Right cardiac atrium (tissue), 5 donors: Measurements from ENCODE around the gene ADGRF3. TPM values are rescaled to one million over a fixed set of nuclear protein-coding genes. Genes with fewer than 3 reads are reported as not detected.
"Not testable (repeated sequence)": the region's sequence is repeated elsewhere in the genome, so short reads cannot be mapped to it uniquely, and the experiment has no call there.

ENCODE experiments used
- ATAC-seq, 2 donors: fragments of 200-7000 bp; cut with Tn5 transposase; one replicate each; pipeline versions ENCODE4 v1.8.0 to v1.9.1; 2020; ENCODE audit warnings: moderate library complexity in 2 of 2, mild to moderate bottlenecking in 1 of 2
- DNase-seq, 3 donors: peaks; one replicate each; pipeline ENCODE4 v3.0.0-alpha.2; 2020
- H3K27ac ChIP-seq: one replicate; pipeline ENCODE4 v1.5.1; 2013; ENCODE audit warnings: mild to moderate bottlenecking, low read length, control low read depth, moderate library complexity
- H3K27me3 ChIP-seq: one replicate; pipeline ENCODE4 v1.6.1; 2013; ENCODE audit not compliant: control insufficient read depth, insufficient read depth
- H3K4me1 ChIP-seq: one replicate; pipeline ENCODE4 v1.6.1; 2013; ENCODE audit warnings: low read length; ENCODE audit not compliant: control insufficient read depth, insufficient read depth
- H3K4me3 ChIP-seq: one replicate; pipeline ENCODE4 v1.5.1; 2013; ENCODE audit warnings: low read length, control low read depth
- H3K9me3 ChIP-seq: one replicate; pipeline ENCODE4 v1.6.1; 2013; ENCODE audit warnings: low read length; ENCODE audit not compliant: control insufficient read depth
- WGBS: extraction: QIAGEN DNeasy Blood & Tissue Kit; methylation state at CpG from one replicate; pipeline ENCODE4 v1.1.7; 2013; 5-methylcytosine and 5-hydroxymethylcytosine counted together
- intact Hi-C, 4 donors: fragments of 100-400 bp; cut with DNase I; formaldehyde crosslinking; loops; one replicate each; pipeline versions ENCODE4 v1.11.0 to v1.14.0; 2022 to 2023
- polyA plus RNA-seq: library from polyadenylated mRNA; stranded (reverse); fragments of 200-250 nt; gene quantifications from one replicate; pipeline ENCODE4 v1.2.3, GENCODE V29; 2013
- total RNA-seq, 4 donors: library from RNA; stranded (reverse); fragmentation: NEBNext Ultra II Directional; extraction: Animal tissue kit (Norgen Biotek cat#: 25700); gene quantifications; one replicate each; pipeline ENCODE4 v1.2.1, GENCODE V29; 2021
- donor health status: healthy with polysubstance abuse.
- donor health status: DM: no; HTN: yes; CAD: no.
- donor health status: DM: no; HTN: no; CAD: no.
- donor health status: DM: no; HTN: yes; CAD: no; lungs with severe emphysema.
- donor health status: DM: yes; HTN: yes; CAD: no.

ADGRF3 gene
- total and polyA plus RNA-seq, 5 donors: 0.11 to 0.14 TPM; not detected in 3

DNA sequence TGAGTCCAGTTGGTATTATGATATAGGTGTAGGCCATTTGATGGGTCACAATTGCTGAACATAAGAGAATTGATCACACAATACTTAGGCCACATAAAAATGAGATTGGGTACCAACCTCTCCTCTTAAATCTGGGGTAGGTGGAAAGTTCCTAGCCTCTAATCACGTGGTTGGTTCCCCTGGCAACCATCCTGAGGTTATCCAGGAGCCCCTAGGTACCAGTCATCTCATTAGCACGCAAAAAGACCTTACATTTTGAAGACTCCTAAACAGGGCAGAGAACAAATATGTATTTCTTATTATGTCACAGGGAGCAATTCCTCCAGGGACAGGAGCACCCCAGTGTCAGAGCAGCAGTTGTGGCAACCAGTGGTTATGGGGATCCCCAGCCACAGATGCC is 13.3 kb downstream of the ADGRF3 start:
- intact Hi-C loops: loop anchor here in 1 of 4 donors (5.0 kb wide), 1 partner anchor 381 kb away; no protein-coding TSS in a partner anchor
- DNase-seq (no peak), ATAC-seq (no peak)
- Histone ChIP-seq H3K27ac (no peak overlapping the region), H3K4me3 (no peak overlapping the region), H3K9me3 (no peaks in the 10 kb centered on the region), H3K27me3 (no peaks in the 10 kb centered on the region), H3K4me1 (no peaks in the 10 kb centered on the region)
- 42% methylated on average over 2 of the region's 2 CpGs for WGBS

DNA sequence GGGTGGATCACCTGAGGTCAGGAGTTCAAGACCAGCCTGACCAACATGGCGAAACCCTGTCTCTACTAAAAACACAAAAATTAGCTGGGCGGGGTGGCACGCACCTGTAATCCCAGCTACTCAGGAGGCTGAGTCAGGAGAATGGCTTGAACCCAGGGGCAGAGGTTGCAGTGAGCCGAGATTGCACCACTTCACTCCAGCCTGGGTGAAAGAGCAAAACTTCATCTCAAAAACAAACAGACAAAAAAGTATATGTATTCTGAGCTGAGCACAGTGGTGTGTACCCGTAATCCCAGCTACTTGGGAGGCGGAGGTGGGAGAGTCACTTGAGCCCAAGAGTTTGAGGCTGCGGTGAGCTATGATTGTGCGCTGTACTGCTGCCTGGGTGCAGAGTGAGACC is 15.3 kb downstream of the ADGRF3 start:
- WGBS: 92% methylated on average over 8 of the region's 8 CpGs
- not testable (repeated sequence) for ATAC-seq, H3K27me3 ChIP-seq, DNase-seq, H3K4me3 ChIP-seq, H3K27ac ChIP-seq, H3K9me3 ChIP-seq, H3K4me1 ChIP-seq
- intact Hi-C loops: loop anchor here in 1 of 4 donors (5.0 kb wide), 1 partner anchor 379 kb away; no protein-coding TSS in a partner anchor

DNA sequence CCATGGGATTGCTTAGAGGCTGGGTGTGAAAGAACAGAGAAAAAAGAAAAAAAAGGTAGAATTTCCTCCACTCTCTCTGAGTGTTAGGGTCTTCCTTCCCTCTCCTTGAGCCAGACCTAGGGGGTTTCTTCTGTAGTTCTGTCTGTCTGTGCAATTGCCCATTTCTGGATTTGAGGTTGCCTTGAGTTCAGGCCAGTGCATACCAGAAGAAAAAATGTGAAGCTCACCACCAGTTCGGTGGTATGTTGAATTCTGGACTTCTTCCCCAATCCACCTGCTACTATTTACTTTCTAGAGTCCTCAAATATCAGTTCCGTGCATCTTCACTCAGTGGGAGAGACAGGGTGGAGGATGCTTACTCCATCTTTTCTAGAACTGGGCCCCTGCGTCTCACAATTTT is 16.0 kb downstream of the ADGRF3 start:
- intact Hi-C loops: loop anchor here in 1 of 4 donors (5.0 kb wide), 1 partner anchor 378 kb away; no protein-coding TSS in a partner anchor
- no peak overlapping the region for H3K4me3 ChIP-seq
- H3K4me1 ChIP-seq: no peaks in the 10 kb centered on the region
- H3K27ac ChIP-seq: no peak overlapping the region
- WGBS: 76% methylated on average over 3 of the region's 3 CpGs
- H3K9me3 ChIP-seq: no peaks in the 10 kb centered on the region
- no peak for DNase-seq
- ATAC-seq: no peak
- H3K27me3 ChIP-seq: no peaks in the 10 kb centered on the region

DNA sequence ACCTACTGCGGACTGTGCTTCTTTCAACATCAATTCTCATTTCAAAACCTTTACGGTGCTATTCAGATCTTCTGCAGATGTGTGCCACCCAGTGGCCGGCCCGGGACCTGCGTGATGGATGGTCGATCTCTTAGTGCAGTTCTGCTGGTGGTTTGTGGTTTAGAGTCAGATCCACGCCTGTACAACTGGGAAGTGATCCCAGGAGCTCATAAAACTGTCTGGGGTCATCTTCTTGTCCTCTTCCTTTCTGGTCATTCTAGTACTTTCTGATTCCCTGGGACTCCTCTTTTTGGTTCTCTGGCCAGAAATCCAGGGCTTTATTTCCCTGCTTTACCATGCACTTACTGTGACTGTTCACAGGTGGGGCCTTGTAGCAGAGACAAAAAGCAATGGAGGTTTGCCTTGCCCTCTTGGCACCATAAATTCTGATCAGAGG is 16.5 kb downstream of the ADGRF3 start:
- peak; percentile 86 to 94 for ATAC-seq
- Histone ChIP-seq H3K27me3 (no peaks in the 10 kb centered on the region), H3K4me1 (no peaks in the 10 kb centered on the region), H3K4me3 (no peak overlapping the region), H3K9me3 (no peaks in the 10 kb centered on the region), H3K27ac (no peak overlapping the region)
- DNase-seq: peak; percentile 86 to 95 (median 93)
- intact Hi-C loops: loop anchor here in 1 of 4 donors (5.0 kb wide), 1 partner anchor 378 kb away; no protein-coding TSS in a partner anchor
- WGBS: 1% methylated on average over 7 of the region's 7 CpGs

DNA sequence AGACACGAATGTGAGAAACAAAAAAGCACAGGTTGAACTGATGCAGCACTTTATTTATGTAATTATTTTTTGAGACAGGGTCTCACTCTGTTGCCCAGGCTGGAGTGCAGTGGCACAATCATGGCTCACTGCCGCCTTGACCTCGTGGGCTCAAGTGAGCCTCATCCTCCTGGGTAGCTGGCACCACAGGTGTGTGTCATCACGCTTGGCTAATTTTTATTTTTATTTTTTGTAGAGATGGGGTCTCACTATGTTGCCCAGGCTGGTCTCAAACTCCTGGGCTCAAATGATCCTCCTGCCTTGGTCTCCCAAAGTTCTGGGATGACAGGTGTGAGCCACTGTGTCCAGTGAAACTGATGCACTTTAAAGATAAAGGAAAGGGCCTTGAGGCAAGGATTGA is 17.5 kb downstream of the ADGRF3 start:
- WGBS: 91% methylated on average over 4 of the region's 4 CpGs
- intact Hi-C loops: not testable (repeated sequence)

DNA sequence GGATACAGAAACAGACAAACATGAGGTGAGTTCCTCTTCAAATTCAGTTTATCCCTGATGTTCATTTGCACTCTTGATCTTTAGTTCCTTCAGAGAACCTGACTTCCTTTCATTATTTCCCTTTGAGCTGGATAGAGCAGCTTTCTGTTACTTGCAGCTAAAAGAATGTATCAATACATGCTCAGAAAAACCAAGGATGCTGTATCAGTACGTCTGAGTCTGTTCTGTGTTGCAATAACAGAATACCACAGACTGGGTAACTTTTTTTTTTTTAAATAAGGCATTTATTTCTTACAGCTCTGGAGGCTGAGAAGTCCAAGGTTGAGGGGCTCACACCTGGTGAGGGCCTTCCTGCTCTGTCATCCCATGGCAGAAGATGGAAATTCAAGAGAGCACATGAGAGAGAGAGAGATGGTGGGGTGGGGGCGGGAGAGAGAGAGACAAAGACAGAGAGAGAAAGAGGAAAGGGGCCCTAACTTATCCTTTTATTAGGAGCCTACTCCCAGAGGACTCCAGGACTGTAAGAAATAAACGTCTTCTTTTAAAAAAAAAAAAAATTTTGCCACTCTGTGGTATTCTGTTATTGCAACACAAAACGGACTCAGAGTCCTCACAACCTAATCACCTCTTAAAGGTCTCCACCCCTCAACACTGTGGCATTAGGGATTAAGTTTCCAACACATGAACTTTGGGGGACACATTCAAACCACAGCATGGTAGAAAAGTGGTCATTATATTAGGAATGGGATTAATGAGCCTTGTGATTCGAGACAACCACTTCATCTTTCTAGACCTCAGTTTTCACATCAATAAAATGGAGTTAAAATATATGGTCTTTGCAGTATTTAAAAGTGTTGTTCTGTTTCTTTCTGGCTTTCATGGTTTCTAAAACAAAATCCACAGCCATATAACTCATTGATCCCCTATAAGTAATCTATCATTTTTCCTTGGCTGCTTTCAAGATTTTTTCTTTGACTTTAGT is 19.0 kb downstream of the ADGRF3 start:
- no peak overlapping the region for H3K4me3 ChIP-seq
- H3K9me3 ChIP-seq: no peaks in the 10 kb centered on the region
- intact Hi-C loops: no loop called here
- H3K27me3 ChIP-seq: no peaks in the 10 kb centered on the region
- no peak for ATAC-seq
- no peaks in the 10 kb centered on the region for H3K4me1 ChIP-seq
- 57% methylated on average over 5 of the region's 5 CpGs for WGBS
- no peak overlapping the region for H3K27ac ChIP-seq
- no peak for DNase-seq

More for the DNA sequence above, 17.5 kb downstream of the ADGRF3 start:
- not testable (repeated sequence) for ATAC-seq, H3K27me3 ChIP-seq, H3K27ac ChIP-seq, H3K4me3 ChIP-seq, H3K9me3 ChIP-seq, DNase-seq, H3K4me1 ChIP-seq

DNA sequence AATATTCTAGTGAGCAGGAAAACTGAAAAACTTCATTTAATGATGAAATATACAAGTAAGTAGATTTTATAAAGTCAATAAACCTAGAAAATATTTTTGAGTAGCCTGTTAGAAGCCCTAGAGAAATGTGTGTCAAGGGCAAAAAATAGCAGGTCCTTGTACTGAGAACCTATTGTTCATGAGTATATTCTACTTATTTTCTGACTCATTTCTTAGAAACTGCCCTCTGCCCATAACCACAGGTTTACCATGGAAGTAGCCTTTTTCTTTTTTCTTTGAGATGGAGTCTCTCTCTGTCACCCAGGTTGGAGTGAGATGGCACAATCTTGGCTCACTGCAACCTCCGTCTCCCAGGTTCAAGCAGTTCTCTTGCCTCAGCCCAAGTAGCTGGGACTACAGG is 20.1 kb downstream of the ADGRF3 start:
- Histone ChIP-seq H3K27me3 (no peaks in the 10 kb centered on the region), H3K4me1 (no peaks in the 10 kb centered on the region), H3K4me3 (no peak overlapping the region), H3K27ac (no peak overlapping the region), H3K9me3 (no peaks in the 10 kb centered on the region)
- DNase-seq: no peak
- intact Hi-C loops: no loop called here
- 96% methylated on average over 1 of the region's 1 CpG for WGBS
- no peak for ATAC-seq

DNA sequence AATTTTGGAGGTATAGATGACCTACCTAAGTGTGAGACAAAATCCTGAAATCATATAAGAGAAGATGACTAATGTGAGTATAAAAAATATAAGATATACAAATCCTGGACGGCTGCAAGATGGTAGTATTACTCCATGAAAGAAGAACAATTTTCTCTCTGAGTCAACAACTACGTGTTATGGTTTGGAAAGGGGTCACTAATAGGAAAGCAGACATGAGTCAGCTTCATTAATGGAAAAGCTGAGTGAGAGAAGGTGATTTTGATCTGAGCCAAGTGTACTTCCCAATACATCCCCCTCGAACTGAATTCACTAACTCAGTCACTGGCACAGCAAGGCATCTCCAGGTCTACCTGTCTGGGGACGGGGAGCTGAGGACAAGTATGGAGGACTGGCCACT is 20.7 kb downstream of the ADGRF3 start:
- 64% methylated on average over 4 of the region's 4 CpGs for WGBS
- no peak for DNase-seq

DNA sequence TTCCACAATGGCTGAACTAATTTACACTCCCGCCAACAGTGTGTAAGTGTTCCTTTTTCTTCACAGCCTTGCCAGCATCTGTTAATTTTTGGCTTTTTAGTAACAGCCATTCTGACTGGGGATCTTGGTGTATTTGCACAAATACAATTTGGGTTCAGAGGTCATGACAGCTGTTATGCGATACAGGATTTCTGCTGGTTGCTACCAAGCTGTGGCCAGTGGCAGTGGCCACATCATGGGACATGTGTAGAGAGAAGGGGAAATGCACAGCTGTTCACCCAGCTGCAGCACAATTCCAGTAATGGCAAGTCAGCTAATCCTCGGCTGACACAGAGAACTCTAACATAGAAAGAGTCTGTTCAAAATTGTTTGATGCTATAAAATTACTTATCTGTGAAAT is 21.7 kb downstream of the ADGRF3 start:
- Histone ChIP-seq H3K4me1 (no peaks in the 10 kb centered on the region), H3K4me3 (no peak overlapping the region), H3K27me3 (no peaks in the 10 kb centered on the region), H3K9me3 (no peaks in the 10 kb centered on the region), H3K27ac (no peak overlapping the region)
- DNase-seq (no peak), ATAC-seq (no peak)
- WGBS: 61% methylated on average over 3 of the region's 3 CpGs
- intact Hi-C loops: no loop called here

More for the DNA sequence above, 20.7 kb downstream of the ADGRF3 start:
- Histone ChIP-seq H3K27ac (no peak overlapping the region), H3K4me1 (no peaks in the 10 kb centered on the region), H3K9me3 (no peaks in the 10 kb centered on the region), H3K4me3 (no peak overlapping the region), H3K27me3 (no peaks in the 10 kb centered on the region)
- intact Hi-C loops: no loop called here
- no peak for ATAC-seq

DNA sequence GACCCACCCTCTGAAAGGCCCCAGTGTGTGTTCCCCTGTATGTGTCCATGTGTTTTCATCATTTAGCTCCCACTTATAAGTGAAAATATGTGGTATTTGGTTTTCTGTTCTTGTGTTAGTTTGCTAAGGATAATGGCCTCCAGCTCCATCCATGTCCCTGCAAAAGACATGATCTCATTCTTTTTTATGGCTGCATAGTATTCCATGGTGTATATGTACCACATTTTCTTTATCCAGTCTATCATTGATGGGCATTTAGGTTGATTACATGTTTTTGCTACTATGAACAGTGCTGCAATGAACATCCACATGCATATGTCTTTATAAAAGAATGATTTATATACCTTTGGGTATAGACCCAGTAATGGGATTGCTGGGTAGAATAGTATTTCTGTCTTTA is 22.1 kb downstream of the ADGRF3 start:
- H3K4me1 ChIP-seq, H3K27ac ChIP-seq, intact Hi-C loops, ATAC-seq, H3K4me3 ChIP-seq, H3K27me3 ChIP-seq, DNase-seq, H3K9me3 ChIP-seq: not testable (repeated sequence)

DNA sequence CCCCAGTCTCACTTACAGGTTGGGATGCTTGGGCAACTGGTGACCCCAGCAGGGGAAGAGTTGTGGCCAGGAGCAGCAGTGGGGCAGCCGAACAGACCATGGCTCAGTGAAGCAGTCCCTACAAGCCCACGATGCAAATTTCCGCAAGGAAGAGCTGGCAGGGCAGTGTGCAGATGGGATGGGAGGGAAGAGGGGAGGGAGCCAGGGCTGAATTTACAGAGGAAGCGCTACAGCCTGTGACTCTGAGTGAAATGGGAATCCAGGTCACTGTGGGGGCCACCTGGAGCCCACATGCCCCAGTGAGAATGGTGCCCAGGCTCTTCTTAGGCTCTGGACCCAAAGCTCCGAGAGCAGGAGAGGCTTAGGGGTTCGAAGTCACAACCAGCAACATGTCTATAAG is 27.6 kb downstream of the ADGRF3 start:
- Histone ChIP-seq H3K4me3 (no peak overlapping the region), H3K9me3 (no peaks in the 10 kb centered on the region), H3K27ac (no peak overlapping the region), H3K4me1 (no peaks in the 10 kb centered on the region), H3K27me3 (no peaks in the 10 kb centered on the region)
- no peak for DNase-seq
- intact Hi-C loops: no loop called here
- 70% methylated on average over 6 of the region's 6 CpGs for WGBS
- no peak for ATAC-seq
